ENCODE measurements around the gene CHCHD3. TPM values are rescaled to one million over a fixed set of nuclear protein-coding genes. Genes with fewer than 3 reads are reported as not detected.

CHCHD3 gene
- total RNA-seq, 2 donors from 2014 or later = 69.3 to 95.6 TPM

- intact Hi-C loops (cut with DNase I, micrococcal nuclease) = no loop called here
These were observed 266.8 kb downstream of the CHCHD3 start for GRCh38 chr7:132815130-132815529.

GRCh38 chr7:132810561-132810960, 271.3 kb downstream of the CHCHD3 start:
- intact Hi-C loops (cut with DNase I, micrococcal nuclease) = no loop called here
- DNase-seq (no peak), ATAC-seq (no peak)

More at GRCh38 chr7:132815130-132815529, 266.8 kb downstream of the CHCHD3 start:
- DNase-seq (no peak), ATAC-seq (no peak)

DNA sequence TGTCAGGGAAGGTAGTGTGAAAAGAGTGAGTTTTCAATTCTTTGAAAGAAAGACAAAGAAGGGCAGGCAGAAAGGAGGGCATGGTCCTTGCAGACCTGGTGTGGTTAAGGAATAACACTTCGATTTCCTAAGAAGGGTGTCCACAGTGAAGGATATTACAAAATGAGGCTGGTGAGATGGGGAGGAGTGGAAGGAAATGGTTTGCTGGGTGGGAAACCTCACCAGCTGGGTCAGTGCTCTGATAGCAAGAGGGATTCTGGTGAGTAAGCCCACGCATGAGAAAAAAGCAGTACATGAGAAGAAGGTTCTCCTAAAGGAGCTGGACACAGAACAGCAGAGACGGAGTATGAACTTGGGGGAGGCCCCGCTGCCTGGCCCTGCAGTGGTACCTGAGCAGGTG, 275.1 kb downstream of the CHCHD3 start:
- ATAC-seq (no peak), DNase-seq (no peak)
- intact Hi-C loops (cut with DNase I, micrococcal nuclease) = no loop called here

DNA sequence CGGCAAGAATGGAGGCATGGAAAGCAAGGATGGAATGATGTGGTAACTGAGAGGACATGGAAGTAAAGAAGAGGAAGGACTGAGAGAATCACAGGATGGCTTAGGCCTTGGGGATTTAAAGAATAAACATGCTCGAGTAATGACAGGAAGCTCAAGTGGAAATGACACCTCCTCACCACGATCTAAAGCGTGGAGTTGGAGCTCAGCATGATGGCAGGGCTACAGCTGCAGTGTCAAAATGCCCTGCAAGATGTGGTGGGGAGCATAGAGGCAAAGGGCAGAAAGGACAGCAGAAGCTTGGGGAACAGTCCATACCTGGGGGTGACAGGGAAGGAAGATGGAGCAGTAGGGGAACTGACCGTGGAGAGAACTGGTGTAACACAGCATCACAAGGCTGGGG, 276.1 kb downstream of the CHCHD3 start:
- no peak for DNase-seq
- intact Hi-C loops (cut with DNase I, micrococcal nuclease) = no loop called here
- ATAC-seq = no peak

DNA sequence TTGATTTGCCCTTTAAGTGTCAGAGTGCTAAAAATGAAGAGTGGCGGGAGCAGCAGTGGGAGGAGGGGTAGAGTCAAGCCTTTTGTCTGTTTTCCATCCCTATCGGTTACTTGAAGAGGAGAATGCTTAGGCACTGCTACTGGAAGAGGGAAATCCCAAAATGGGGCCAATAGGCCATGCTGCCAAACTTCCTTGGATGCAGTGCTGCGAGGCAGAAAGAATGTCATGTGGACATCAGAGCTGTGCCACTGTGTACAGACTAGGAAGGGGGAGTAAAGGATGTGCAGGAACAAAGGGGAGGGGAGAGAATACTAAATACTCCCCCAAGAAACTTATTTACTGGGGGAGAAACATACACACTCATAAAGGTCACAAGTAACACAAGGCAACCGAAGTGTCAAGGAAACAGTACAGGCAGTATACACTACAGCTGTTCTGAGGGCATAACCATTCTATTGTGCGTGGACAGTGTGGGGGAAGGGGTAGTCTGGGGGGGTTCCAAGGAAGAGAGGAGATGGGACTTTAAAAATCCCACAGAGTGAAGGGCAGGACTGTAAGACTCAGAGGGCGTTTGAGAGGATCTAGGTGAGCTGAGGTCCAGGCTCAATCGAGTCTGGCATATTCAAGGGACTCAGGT, 276.9 kb downstream of the CHCHD3 start:
- intact Hi-C loops (cut with DNase I, micrococcal nuclease) = no loop called here
- DNase-seq = no peak
- ATAC-seq = no peak

DNA sequence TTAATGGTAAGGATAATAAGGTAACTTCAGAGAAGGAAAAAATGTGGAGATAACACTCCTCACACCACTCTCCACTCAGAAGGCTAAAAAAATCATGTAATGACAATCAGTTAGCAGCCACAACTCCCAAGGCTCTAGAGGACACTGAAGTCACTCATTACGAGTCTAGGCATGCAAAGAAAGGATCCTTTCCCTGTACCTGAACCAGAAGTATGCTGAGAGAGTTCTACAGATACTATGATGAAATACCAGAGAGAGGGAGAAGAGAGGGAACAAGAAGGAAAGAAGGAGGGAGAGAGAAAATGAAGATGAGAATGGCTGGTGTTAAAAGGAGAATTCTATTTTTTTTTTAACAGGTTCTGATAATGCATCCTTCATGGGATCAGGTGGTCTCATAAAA, 281.4 kb downstream of the CHCHD3 start:
- ATAC-seq (no peak), DNase-seq (no peak)
- intact Hi-C loops (cut with DNase I, micrococcal nuclease) = no loop called here

- no peak for ATAC-seq
These were observed 282.8 kb downstream of the CHCHD3 start for GRCh38 chr7:132799081-132799413.

DNA sequence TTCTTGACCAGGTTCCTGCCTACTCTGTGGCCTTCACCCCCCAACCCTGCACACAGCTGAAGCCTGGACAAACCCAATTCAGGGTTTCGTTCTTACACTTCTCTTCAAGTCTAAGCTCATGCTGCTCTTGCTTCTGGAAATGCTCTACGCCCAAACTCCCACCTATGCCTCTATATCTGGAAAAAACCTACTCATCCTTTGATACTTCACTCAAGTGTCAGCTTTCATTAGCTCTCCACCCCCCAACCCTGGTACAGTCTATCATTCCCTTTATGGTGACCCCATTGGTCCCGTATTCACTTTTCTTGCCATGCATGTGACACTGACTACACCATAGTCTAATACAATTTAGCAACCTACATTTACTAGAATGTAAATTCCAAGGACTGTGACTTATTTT, 284.7 kb downstream of the CHCHD3 start:
- intact Hi-C loops (cut with DNase I, micrococcal nuclease) = no loop called here
- no peak for DNase-seq
- no peak for ATAC-seq

More at GRCh38 chr7:132799081-132799413, 282.8 kb downstream of the CHCHD3 start:
- intact Hi-C loops (cut with DNase I, micrococcal nuclease) = no loop called here
- DNase-seq = no peak

- no peak for ATAC-seq
- intact Hi-C loops (cut with DNase I, micrococcal nuclease) = no loop called here
- DNase-seq = no peak
These were observed 288.4 kb downstream of the CHCHD3 start for GRCh38 chr7:132793474-132793873.

DNA sequence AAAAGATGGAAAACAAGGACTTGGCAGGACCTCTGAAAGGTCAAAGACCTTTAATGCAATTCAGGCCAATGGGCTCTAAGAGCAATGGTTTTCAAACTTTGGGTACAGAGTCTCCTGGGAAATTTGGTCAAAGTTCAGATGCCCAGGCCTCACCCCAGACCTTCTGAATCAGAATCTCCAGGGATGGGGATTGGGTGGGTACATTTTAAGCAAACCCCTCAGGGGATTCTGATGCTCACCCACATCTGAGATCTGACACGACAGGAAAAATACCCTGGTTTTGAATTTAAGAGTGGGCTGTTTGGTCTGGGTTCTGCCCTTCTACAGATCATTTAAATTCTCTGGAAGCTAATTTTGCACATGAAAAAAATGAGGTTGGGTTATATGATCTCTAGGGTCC, 290.9 kb downstream of the CHCHD3 start:
- intact Hi-C loops (cut with DNase I, micrococcal nuclease) = no loop called here
- DNase-seq = no peak
- ATAC-seq = no peak

- intact Hi-C loops (cut with DNase I, micrococcal nuclease) = no loop called here
- no peak for ATAC-seq
- DNase-seq = no peak
These were observed 291.8 kb downstream of the CHCHD3 start for GRCh38 chr7:132790104-132790503.

GRCh38 chr7:132789281-132789680, 292.6 kb downstream of the CHCHD3 start:
- no peak for DNase-seq
- no peak for ATAC-seq
- intact Hi-C loops (cut with DNase I, micrococcal nuclease) = no loop called here

GRCh38 chr7:132785870-132786269, 296.0 kb downstream of the CHCHD3 start:
- ATAC-seq = no peak
- DNase-seq = no peak
- intact Hi-C loops (cut with DNase I, micrococcal nuclease) = no loop called here

- ATAC-seq (no peak), DNase-seq (no peak)
- intact Hi-C loops (cut with DNase I, micrococcal nuclease) = no loop called here
These were observed 297.5 kb downstream of the CHCHD3 start for GRCh38 chr7:132784406-132784805.

GRCh38 chr7:132783824-132784223, 298.1 kb downstream of the CHCHD3 start:
- DNase-seq (no peak), ATAC-seq (no peak)
- intact Hi-C loops (cut with DNase I, micrococcal nuclease) = no loop called here

- ATAC-seq (no peak), DNase-seq (no peak)
- intact Hi-C loops (cut with DNase I, micrococcal nuclease) = no loop called here
These were observed 298.9 kb downstream of the CHCHD3 start for GRCh38 chr7:132782777-132783640.

DNA sequence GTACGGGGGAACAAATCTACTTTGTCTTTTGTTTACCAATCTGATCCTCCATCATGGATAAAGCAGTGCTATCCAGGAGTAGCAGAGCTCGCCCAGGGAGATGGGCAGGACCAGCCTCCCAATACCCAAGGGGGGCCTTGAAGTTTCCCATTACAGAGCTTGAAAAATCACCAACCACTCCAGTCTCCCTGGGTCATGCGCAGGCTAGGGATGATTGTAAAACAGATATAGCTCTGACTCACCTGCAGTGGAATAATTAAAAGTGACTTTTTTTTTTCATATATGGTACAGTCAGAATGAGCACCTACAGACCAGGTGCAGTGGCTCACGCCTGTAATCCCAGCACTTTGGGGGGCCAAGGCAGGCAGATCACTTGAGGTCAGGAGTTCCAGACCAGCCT, 301.1 kb downstream of the CHCHD3 start:
- no peak for ATAC-seq
- intact Hi-C loops (cut with DNase I, micrococcal nuclease) = no loop called here
- DNase-seq = no peak

- intact Hi-C loops (cut with DNase I, micrococcal nuclease) = no loop called here
- DNase-seq = no peak
- no peak for ATAC-seq
These were observed 302.7 kb downstream of the CHCHD3 start for GRCh38 chr7:132779164-132779563.

DNA sequence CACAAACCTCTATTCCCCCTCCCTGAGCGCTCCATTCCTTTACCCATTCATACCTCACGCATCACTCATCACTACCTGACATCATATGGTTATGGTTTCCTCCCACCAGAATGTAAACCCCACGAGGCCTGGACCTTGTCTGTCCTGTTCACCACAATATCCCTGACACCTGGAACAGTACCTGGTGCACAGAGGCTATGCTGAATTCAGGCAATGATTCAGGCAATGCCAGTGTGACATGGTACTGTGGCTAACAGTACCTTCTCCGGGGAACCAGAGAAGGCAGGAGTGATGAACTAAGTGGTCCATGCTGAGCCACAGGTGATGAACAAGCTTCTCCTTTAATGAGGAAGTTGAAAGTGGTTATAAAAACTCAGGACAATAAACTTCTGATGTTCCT, 303.1 kb downstream of the CHCHD3 start:
- no peak for ATAC-seq
- no peak for DNase-seq
- intact Hi-C loops (cut with DNase I, micrococcal nuclease) = no loop called here

DNA sequence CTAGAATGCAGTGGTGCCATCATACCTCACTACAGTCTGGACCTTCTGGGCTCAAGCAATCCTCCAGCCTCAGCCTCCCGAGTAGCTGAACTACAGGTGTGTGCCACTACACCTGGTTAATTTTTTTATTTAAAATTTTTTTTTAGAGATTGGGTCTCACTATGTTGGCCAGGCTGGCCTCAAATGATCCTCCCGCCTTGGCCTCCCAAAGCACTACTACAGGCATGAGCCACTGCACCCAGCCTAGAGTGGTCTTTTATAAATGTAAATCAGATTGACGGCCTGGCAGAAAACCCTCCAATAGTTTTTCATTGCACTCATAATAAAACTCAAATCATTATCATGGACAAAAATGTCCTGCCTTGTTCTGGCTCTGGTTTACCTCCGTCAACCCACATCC, 303.9 kb downstream of the CHCHD3 start:
- intact Hi-C loops (cut with DNase I, micrococcal nuclease) = no loop called here
- ATAC-seq (no peak), DNase-seq (no peak)

- no peak for ATAC-seq
- DNase-seq = no peak
- intact Hi-C loops (cut with DNase I, micrococcal nuclease) = no loop called here
These were observed 304.5 kb downstream of the CHCHD3 start for GRCh38 chr7:132777414-132777813.

Measured in left colon (tissue), 2 donors.